GM19397 (cell line): ENCODE measurements around the gene PNMA8C.
"Not testable (repeated sequence)": the region's sequence is repeated elsewhere in the genome, so short reads cannot be mapped to it uniquely, and the experiment has no call there.

Experiments used
- ATAC-seq: cut with Tn5 transposase; IDR thresholded peaks from one replicate; pipeline ENCODE4 v1.9.1; 2021; ENCODE audit warnings: mild to moderate bottlenecking, moderate library complexity; ENCODE audit not compliant: unreplicated experiment

PNMA8C gene

DNA sequence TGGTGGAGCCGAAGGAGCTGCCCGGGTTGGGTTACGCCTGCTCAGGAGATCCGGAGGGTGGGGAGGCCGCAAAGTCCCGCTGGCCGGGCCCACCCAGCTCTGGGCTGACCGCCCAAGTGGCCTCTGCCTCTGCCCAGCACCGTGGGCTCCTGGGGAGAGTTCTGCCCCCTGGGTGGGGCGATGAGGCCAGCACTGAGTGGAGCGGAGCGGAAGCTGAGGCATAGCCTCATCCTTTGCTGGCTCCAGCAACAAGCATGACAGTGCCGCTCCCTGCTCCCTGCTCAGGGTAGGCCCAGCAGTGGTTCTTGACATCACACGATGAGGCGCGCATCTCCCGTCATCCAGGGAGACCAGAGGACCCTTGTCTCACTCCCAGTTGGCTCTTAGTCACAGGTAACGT, 37.9 kb downstream of the PNMA8C start:
- ATAC-seq, result no peak

DNA sequence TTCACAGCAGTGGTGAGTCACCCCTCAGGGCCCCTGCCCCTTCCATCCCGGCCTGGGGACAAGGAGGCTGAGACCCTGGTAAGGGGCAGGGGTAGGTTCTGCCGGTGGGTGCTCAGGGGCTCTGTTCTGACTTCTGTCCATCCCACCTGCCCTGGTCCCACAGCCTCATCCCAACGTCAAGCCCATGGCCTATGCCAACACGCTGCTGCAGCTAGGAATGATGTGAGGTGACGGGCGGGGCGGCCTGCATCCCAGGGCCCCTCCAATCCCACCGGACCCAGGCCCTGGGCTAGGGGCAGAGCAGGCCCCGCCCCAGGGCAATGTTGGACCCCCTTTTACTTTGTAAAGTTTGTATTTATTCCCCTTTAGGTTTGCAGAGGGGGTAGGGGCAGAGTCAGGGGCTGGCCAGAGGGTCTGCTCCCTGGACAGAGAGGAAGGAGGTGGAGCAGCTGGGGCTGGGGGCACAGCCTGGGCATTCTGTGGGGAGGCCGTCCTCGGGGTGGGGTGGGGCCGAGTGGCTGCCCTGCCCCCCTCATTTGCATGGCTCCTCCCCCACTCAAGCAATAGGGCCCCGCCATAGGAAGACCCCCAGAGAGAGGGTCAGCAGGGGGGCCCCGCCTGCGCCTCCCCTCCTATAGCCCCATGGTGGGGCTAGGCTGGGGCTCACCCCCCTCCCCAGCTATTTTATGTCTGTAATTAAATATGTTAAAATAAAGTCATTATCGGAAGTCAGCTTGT, 38.4 kb downstream of the PNMA8C start:
- no peak for ATAC-seq

DNA sequence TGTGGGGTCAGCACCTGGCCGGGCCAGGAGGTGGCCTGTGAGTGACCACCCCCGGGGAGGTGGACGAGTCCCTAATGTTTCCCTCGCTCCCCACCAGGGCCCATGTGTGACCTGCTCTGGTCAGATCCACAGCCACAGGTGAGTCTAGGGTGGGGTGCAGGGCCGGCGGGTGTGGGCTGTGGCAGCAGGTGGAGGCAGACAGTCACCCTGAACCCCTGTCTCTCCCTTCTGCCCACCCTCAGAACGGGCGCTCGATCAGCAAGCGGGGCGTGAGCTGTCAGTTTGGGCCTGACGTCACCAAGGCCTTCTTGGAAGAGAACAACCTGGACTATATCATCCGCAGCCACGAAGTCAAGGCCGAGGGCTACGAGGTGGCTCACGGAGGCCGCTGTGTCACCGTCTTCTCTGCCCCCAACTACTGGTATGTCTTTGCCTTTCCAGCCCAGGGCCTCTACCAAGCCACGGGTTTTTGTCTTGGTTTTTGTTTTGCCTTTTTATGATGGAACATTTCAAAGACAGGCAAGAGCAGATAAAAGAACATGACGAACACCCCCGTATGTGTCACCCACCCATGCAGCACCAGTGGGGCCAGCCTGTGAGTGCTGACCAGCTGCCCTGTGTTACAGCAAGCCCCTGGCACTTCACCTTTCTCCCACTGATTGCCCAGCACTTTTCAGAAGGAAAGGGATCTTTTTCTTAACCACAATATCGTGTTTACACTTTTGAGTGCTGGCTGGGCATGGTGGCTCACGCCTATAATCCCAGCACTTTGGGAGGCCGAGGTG, 40.2 kb downstream of the PNMA8C start:
- ATAC-seq, result no peak

DNA sequence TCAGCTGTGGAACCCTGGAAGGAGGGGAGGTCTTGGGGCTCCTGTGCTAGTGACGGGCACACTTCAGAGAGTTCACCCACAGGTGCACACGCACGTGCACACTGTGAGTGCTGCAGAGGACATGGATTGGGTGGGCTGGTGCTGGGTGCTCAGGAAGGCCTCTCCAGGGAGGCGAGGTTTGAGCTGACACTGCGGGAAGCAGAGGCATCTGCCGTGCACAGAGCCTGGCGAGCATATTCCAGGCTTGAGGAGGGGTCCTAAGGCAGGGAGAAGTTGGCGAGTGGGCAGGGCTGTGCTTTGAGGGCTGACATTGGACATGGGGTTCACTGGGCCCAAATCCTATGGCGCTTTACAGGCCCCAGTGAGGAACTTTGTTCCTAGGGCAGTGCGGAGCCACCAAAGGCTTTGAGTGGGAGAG, 41.0 kb downstream of the PNMA8C start:
- no peak for ATAC-seq

DNA sequence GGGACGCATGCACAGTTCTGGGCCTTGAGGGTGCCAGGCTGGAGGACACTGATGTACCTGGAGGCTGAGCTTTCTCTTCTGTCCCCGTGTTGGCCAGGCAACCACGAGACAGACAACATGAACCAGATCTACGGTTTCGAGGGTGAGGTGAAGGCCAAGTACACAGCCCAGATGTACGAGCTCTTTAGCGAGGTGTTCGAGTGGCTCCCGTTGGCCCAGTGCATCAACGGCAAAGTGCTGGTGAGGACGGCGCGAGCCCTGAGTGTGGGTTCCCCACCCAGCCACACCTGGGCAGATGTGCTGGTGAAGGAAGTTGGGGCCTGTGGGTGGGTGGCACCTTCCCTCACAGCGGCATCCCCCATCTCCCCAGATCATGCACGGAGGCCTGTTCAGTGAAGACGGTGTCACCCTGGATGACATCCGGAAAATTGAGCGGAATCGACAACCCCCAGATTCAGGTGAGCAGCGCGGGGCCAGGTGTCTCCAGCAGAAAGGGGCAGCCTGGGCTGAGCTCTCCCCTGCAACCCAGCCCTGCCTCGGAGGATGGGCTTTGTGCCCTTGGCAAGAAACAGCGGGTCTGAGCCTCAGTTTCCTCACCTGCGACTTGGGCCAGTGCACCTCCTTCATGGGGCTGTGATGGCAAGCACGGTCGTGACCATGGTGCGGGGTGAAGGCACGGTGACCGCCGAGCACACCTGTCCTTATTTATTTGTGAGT, 41.6 kb downstream of the PNMA8C start:
- no peak for ATAC-seq

DNA sequence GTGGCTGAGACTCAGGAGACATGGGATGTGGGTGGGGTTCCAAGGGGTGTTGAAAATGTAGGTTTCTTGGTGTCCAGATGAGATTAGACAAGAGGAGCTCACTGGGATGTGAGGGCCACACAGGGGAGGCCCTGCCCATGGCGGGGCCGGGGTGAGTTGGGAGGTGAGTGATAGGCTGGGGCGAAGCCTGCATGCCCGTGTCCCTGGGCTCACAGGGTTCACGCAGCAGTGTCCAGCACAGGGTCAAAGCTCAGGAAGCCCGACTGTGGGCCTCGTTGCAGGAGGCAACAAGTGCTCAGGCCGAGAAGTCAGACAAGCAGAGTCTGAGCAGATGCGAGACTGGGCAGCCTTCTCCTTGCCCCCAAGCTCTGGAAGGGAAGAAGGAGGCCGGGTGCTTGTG, 42.6 kb downstream of the PNMA8C start:
- ATAC-seq, result no peak

DNA sequence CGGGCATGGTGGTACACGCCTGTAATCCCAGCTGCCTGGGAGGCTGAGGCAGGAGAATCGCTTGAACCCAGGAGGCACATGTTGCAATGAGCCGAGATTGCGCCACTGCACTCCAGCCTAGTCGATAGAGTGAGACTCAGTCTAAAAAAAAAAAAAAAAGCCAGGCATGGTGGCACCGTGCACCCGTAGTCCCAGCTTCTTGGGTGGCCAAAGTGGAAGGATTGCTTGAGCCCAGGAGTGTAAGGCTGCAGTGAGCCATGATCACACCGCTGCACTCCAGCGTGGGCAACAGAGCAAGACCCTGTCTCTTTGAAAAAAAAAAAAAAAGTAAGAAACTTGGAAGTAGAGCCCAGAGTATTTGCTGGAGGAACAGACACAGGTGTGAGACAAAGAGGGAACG, 43.1 kb downstream of the PNMA8C start:
- no peak for ATAC-seq

DNA sequence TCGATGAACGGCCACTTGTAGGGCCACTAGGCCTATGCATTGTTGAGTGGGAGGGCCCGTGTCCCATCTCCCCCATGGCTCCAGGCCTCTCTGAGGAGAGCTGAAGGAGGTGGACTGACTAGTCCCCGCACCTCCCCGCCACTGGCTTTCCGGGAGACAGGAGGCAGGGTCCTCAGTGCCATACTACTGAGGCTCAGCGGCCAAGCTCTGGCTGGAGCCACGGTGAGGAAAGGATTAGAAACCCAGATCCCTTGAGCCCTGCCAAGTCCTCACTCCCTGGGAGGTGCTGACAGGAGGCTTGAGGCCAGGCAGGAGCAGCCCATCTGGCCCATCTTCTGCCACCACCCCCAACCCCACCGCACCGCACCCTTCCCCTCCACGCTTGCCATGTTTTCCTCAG, 44.3 kb downstream of the PNMA8C start:
- no peak for ATAC-seq

DNA sequence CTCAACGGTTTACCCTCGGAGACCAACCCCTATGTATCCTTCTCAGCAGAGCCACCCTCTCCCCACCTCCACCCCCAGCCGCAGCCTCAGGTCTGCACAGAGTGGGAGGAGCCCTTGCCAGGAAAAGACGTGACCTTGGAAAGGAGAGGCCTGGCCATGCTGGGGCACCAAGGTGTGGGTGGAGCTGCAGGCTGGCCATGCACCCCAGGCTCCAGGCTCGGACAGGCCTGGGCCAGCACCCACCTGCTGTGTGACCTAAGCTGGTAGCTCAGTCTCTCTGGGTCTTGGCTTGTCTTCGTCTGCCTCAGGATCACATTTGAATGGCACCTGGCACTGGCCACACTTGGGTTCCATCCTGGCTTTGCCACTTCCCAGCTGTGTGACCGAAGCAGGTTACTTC, 44.9 kb downstream of the PNMA8C start:
- no peak for ATAC-seq

DNA sequence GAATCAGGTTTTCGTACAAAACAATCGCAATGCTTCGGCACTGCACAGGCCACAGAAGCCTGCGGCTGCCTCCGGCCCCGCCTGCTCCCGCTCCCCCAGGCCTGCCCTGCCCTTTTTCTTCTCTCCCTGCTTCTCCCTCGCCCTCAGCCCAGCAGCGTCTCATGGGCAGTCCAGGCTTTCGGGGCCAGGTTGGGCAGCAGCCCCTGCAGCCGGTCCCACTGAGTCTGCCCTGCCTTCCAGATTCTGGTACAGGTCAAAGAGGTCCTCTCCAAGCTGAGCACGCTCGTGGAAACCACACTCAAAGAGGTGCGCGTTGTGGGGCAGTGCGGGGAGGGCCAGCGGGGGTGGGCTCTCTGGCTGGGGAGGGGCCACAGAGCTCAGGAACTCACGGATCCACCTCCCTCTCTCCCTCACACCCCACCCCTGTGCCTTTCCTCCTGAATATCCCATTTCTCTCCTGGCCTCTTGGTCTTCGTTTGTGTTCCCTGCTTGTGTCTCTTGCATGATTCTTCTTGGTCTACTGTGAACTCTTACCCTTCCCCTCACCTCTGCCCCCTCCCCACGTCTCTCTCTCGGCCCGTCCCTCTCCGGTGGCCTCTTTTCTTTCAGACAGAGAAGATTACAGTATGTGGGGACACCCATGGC, 45.4 kb downstream of the PNMA8C start:
- ATAC-seq, result no peak

DNA sequence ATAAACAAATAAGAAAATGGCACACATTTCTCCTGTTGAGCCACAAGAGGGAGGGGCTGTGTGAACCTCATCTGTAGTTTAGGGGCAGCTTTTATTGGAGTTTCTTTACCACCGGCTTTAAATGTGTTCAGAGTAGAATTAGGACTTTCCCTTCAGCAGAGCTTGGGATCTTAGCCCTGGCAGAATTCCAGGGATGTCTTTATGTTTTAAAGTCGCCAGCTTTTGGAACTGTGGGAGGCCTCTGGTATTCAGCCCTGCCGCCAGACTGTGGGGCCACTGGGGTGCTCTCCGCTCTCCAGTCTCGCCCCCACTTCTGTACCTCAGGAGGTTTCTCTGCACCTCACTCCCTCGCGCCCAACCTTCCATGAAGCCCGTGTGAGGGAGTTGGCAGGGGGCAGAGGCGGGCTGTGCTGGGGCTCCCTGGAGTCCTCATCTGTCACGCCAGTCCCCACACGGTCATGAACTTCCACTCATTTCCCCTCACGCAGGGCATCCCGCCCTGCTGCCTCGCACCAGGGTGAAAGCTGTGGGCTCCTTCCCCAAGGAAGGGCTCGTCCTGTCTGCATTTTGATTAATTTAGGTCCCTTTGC, 46.9 kb downstream of the PNMA8C start:
- no peak for ATAC-seq

DNA sequence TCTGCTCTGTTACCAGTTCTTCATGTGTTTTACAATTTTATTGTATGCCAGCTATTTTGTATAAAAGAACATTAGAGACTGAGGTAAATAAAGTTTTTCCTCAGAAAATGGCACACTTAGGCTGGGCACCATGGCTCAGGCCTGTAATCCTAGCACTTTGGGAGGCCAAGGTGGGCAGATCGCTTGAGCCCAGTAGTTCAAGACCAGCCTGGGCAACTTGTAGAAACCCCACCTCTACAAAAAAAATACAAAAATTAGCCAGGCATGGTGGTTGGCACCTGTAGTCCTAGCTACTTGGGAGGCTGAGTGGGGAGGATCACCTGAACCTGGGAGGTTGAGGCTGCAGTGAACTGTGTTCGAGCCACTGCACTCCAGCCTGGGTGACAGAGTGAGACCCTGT, 47.4 kb downstream of the PNMA8C start:
- no peak for ATAC-seq

DNA sequence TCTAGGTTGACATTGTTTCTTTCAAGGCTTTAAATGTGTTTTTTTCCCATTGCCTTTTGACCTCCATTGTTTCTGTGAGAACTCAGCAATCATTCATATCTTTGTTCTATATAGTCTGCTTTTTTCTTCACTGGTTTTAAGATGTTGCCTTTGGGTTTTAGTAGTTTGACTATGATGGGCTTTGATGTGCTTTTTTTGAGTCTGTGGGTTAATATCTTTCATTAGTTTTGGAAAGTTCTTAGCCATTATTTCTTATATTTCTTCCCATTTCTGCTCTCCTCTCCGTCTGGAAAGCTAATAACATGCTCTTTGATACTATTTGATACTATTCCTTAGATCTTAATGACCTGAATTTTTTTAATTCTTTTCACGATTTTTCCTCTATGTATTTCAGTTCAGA, 48.0 kb downstream of the PNMA8C start:
- no peak for ATAC-seq

DNA sequence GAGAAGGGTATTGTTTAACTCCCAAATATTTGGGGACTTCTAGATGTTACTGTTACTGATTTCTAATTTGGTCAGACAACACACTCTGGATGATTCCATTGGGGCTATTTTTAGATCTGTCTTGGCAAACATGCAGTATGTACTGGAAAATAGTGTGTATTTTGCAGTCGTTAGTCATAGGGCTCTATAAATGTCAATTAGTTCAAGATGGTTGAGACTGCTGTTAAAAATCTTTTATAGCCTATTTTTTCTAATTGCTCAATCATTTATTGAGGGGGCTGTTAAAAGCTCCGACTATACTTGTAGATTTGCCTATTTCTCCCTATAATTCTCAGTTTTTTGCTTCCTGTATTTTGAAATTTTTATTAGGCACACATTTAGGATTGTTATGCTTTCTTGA, 50.5 kb downstream of the PNMA8C start:
- no peak for ATAC-seq

DNA sequence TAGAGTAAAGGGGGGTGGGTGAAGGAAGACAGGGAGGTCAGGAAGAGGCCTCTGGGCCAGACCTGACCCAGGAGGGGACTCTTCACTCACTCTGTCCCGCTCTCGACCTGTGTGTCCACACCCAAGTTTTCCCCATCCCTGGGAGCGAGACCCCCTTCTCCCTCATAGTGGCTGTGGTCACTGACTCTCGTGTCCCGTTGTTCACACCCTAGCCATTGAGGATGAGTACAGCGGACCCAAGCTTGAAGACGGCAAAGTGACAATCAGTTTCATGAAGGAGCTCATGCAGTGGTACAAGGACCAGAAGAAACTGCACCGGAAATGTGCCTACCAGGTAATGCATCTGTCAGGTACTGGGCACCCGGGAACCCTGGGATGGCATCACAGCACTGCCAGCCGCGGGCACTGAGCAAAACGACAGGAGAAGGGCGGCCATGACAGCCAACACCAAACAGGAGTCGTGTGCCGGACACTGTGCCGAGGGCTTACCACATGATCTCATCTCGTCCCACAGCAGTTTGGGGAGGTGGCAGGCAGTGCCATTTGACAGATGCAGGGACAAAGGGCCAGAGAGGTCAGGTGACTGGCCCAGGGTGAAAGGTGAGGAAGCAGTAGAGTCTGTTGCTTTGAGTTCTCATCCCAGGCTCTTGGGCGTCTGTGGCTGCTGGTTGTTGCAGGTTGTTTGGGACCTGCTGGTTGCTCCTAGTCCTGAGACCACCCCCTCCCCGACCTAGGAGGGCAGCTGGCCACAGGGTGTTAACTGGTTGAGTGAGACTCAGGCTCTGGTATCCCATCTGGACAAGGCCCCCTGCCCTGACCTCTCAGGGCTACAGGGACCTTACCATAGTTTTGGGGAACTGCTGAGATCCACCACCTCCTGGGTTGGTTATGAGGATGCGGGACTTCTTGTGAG, 52.2 kb downstream of the PNMA8C start:
- no peak for ATAC-seq

DNA sequence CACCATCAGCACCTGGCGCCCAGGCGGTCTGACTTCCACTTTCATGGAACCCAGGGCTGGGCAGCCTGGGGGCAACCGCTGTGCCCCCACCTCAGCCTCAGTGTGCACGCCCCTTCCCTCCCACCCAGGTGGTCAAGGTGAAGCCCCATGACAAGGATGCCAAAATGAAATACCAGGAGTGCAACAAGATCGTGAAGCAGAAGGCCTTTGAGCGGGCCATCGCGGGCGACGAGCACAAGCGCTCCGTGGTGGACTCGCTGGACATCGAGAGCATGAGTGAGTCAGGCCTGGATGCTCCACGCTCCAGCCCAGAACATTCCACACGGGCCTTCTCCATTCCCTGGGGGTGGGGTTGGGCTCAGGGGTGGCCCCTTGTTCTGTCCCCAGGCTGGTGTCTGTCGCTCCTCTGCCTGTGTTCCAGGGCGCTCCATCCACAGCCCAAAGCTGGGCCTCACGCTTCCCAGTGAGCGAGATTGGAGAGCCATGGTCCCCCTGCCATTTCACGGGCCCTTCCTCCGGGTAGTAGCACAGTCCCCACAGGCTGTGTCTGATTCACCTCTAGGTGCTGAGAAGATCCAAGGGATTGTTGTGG, 53.2 kb downstream of the PNMA8C start:
- not testable (repeated sequence) for ATAC-seq
